Measurements from ENCODE around the gene RAB1B.

RAB1B gene

GRCh38 chr11:66259956-66260355 lies 8.5 kb upstream of the RAB1B start:
- H3K9ac ChIP-seq (ENCODE audit: low read length), result peak overlapping the region; percentile 2
- no peaks in the 10 kb centered on the region for H3K27me3 ChIP-seq (replicated peaks; ENCODE audit: control insufficient read depth, insufficient read depth, low read length)
- H3K9me3 ChIP-seq (ENCODE audit: control insufficient read depth, low read length), result no peaks in the 10 kb centered on the region
- no peak overlapping the region for H3K4me3 ChIP-seq (ENCODE audit: low read length)
- DNase-seq (ENCODE audit: low read depth), result no peak
- H3K4me1 ChIP-seq (ENCODE audit: control insufficient read depth, insufficient read depth, low read length), result peaks cover 18% of the 10 kb centered on the region
- peaks cover 41% of the 10 kb centered on the region for H3K36me3 ChIP-seq (ENCODE audit: control insufficient read depth, insufficient read depth, low read length, severe bottlenecking)

GRCh38 chr11:66261578-66261977 lies 6.9 kb upstream of the RAB1B start:
- Histone ChIP-seq H3K27me3 (replicated peaks; ENCODE audit: control insufficient read depth, insufficient read depth, low read length) (no peaks in the 10 kb centered on the region), H3K9ac (ENCODE audit: low read length) (no peak overlapping the region), H3K4me3 (ENCODE audit: low read length) (no peak overlapping the region), H3K9me3 (ENCODE audit: control insufficient read depth, low read length) (no peaks in the 10 kb centered on the region), H3K36me3 (ENCODE audit: control insufficient read depth, insufficient read depth, low read length, severe bottlenecking) (peaks cover 50% of the 10 kb centered on the region), H3K4me1 (ENCODE audit: control insufficient read depth, insufficient read depth, low read length) (peaks cover 15% of the 10 kb centered on the region)
- no peak for DNase-seq (ENCODE audit: low read depth)

- H3K36me3 ChIP-seq (ENCODE audit: control insufficient read depth, insufficient read depth, low read length, severe bottlenecking), result peaks cover 50% of the 10 kb centered on the region
Measured at GRCh38 chr11:66262191-66262590, 6.2 kb upstream of the RAB1B start.

GRCh38 chr11:66262696-66263095 lies 5.7 kb upstream of the RAB1B start:
- H3K4me3 ChIP-seq (ENCODE audit: low read length), result no peak overlapping the region
- no peaks in the 10 kb centered on the region for H3K9me3 ChIP-seq (ENCODE audit: control insufficient read depth, low read length)
- peaks cover 50% of the 10 kb centered on the region for H3K36me3 ChIP-seq (ENCODE audit: control insufficient read depth, insufficient read depth, low read length, severe bottlenecking)
- no peaks in the 10 kb centered on the region for H3K27me3 ChIP-seq (replicated peaks; ENCODE audit: control insufficient read depth, insufficient read depth, low read length)
- no peak overlapping the region for H3K9ac ChIP-seq (ENCODE audit: low read length)
- no peak for DNase-seq (ENCODE audit: low read depth)
- peaks cover 16% of the 10 kb centered on the region for H3K4me1 ChIP-seq (ENCODE audit: control insufficient read depth, insufficient read depth, low read length)

More at GRCh38 chr11:66262191-66262590, 6.2 kb upstream of the RAB1B start:
- no peak overlapping the region for H3K4me3 ChIP-seq (ENCODE audit: low read length)
- H3K9ac ChIP-seq (ENCODE audit: low read length), result no peak overlapping the region
- no peaks in the 10 kb centered on the region for H3K9me3 ChIP-seq (ENCODE audit: control insufficient read depth, low read length)
- H3K4me1 ChIP-seq (ENCODE audit: control insufficient read depth, insufficient read depth, low read length), result peaks cover 15% of the 10 kb centered on the region
- no peak for DNase-seq (ENCODE audit: low read depth)
- H3K27me3 ChIP-seq (replicated peaks; ENCODE audit: control insufficient read depth, insufficient read depth, low read length), result no peaks in the 10 kb centered on the region

GRCh38 chr11:66263231-66263630 lies 5.2 kb upstream of the RAB1B start:
- H3K4me1 ChIP-seq (ENCODE audit: control insufficient read depth, insufficient read depth, low read length), result peaks cover 20% of the 10 kb centered on the region
- no peak for DNase-seq (ENCODE audit: low read depth)
- no peaks in the 10 kb centered on the region for H3K9me3 ChIP-seq (ENCODE audit: control insufficient read depth, low read length)
- no peaks in the 10 kb centered on the region for H3K27me3 ChIP-seq (replicated peaks; ENCODE audit: control insufficient read depth, insufficient read depth, low read length)
- H3K9ac ChIP-seq (ENCODE audit: low read length), result no peak overlapping the region
- H3K36me3 ChIP-seq (ENCODE audit: control insufficient read depth, insufficient read depth, low read length, severe bottlenecking), result peaks cover 50% of the 10 kb centered on the region
- no peak overlapping the region for H3K4me3 ChIP-seq (ENCODE audit: low read length)

- Histone ChIP-seq H3K4me1 (ENCODE audit: control insufficient read depth, insufficient read depth, low read length) (peaks cover 16% of the 10 kb centered on the region), H3K36me3 (ENCODE audit: control insufficient read depth, insufficient read depth, low read length, severe bottlenecking) (peaks cover 50% of the 10 kb centered on the region), H3K9me3 (ENCODE audit: control insufficient read depth, low read length) (no peaks in the 10 kb centered on the region), H3K27me3 (replicated peaks; ENCODE audit: control insufficient read depth, insufficient read depth, low read length) (no peaks in the 10 kb centered on the region), H3K4me3 (ENCODE audit: low read length) (no peak overlapping the region), H3K9ac (ENCODE audit: low read length) (no peak overlapping the region)
- DNase-seq (ENCODE audit: low read depth), result no peak
Measured at GRCh38 chr11:66263785-66264184, 4.7 kb upstream of the RAB1B start.

- Histone ChIP-seq H3K9me3 (ENCODE audit: control insufficient read depth, low read length) (no peaks in the 10 kb centered on the region), H3K9ac (ENCODE audit: low read length) (no peak overlapping the region), H3K4me3 (ENCODE audit: low read length) (no peak overlapping the region), H3K36me3 (ENCODE audit: control insufficient read depth, insufficient read depth, low read length, severe bottlenecking) (peaks cover 50% of the 10 kb centered on the region), H3K4me1 (ENCODE audit: control insufficient read depth, insufficient read depth, low read length) (peaks cover 14% of the 10 kb centered on the region), H3K27me3 (replicated peaks; ENCODE audit: control insufficient read depth, insufficient read depth, low read length) (no peaks in the 10 kb centered on the region)
- no peak for DNase-seq (ENCODE audit: low read depth)
Measured at GRCh38 chr11:66264383-66264782, 4.1 kb upstream of the RAB1B start.

GRCh38 chr11:66264914-66265313 lies 3.5 kb upstream of the RAB1B start:
- H3K4me1 ChIP-seq (ENCODE audit: control insufficient read depth, insufficient read depth, low read length), result peaks cover 19% of the 10 kb centered on the region
- DNase-seq (ENCODE audit: low read depth), result peak; percentile 24
- H3K36me3 ChIP-seq (ENCODE audit: control insufficient read depth, insufficient read depth, low read length, severe bottlenecking), result peaks cover 50% of the 10 kb centered on the region
- H3K9ac ChIP-seq (ENCODE audit: low read length), result no peak overlapping the region
- no peaks in the 10 kb centered on the region for H3K9me3 ChIP-seq (ENCODE audit: control insufficient read depth, low read length)
- no peaks in the 10 kb centered on the region for H3K27me3 ChIP-seq (replicated peaks; ENCODE audit: control insufficient read depth, insufficient read depth, low read length)
- no peak overlapping the region for H3K4me3 ChIP-seq (ENCODE audit: low read length)

- H3K4me1 ChIP-seq (ENCODE audit: control insufficient read depth, insufficient read depth, low read length), result peaks cover 20% of the 10 kb centered on the region
- no peak for DNase-seq (ENCODE audit: low read depth)
- no peaks in the 10 kb centered on the region for H3K27me3 ChIP-seq (replicated peaks; ENCODE audit: control insufficient read depth, insufficient read depth, low read length)
- no peak overlapping the region for H3K4me3 ChIP-seq (ENCODE audit: low read length)
- peaks cover 50% of the 10 kb centered on the region for H3K36me3 ChIP-seq (ENCODE audit: control insufficient read depth, insufficient read depth, low read length, severe bottlenecking)
- no peak overlapping the region for H3K9ac ChIP-seq (ENCODE audit: low read length)
- H3K9me3 ChIP-seq (ENCODE audit: control insufficient read depth, low read length), result no peaks in the 10 kb centered on the region
Measured at GRCh38 chr11:66265531-66266377, 2.7 kb upstream of the RAB1B start.

- Histone ChIP-seq H3K4me3 (ENCODE audit: low read length) (peak overlapping the region; percentile 93), H3K36me3 (ENCODE audit: control insufficient read depth, insufficient read depth, low read length, severe bottlenecking) (peaks cover 43% of the 10 kb centered on the region)
- DNase-seq (ENCODE audit: low read depth), result no peak
Measured at GRCh38 chr11:66266378-66267038, 1.9 kb upstream of the RAB1B start.

GRCh38 chr11:66267039-66267378 lies 1.4 kb upstream of the RAB1B start:
- Histone ChIP-seq H3K4me3 (ENCODE audit: low read length) (peak overlapping the region; percentile 93), H3K36me3 (ENCODE audit: control insufficient read depth, insufficient read depth, low read length, severe bottlenecking) (peaks cover 42% of the 10 kb centered on the region), H3K9ac (ENCODE audit: low read length) (peak overlapping the region; percentile 80), H3K4me1 (ENCODE audit: control insufficient read depth, insufficient read depth, low read length) (peaks cover 20% of the 10 kb centered on the region), H3K27me3 (replicated peaks; ENCODE audit: control insufficient read depth, insufficient read depth, low read length) (no peaks in the 10 kb centered on the region), H3K9me3 (ENCODE audit: control insufficient read depth, low read length) (no peaks in the 10 kb centered on the region)
- no peak for DNase-seq (ENCODE audit: low read depth)

More at GRCh38 chr11:66266378-66267038, 1.9 kb upstream of the RAB1B start:
- Histone ChIP-seq H3K9me3 (ENCODE audit: control insufficient read depth, low read length) (no peaks in the 10 kb centered on the region), H3K4me1 (ENCODE audit: control insufficient read depth, insufficient read depth, low read length) (peaks cover 20% of the 10 kb centered on the region), H3K27me3 (replicated peaks; ENCODE audit: control insufficient read depth, insufficient read depth, low read length) (no peaks in the 10 kb centered on the region), H3K9ac (ENCODE audit: low read length) (peak overlapping the region; percentile 80)

All from adipocyte (in vitro differentiated cells).